Uterus (tissue), 4 donors: Measurements from ENCODE around the gene CAMK2A. TPM values are rescaled to one million over a fixed set of nuclear protein-coding genes. Genes with fewer than 3 reads are reported as not detected.

Experiments used
- DNase-seq, 2 donors: peaks; one replicate each; pipeline ENCODE4 v3.0.0-alpha.2; 2019 to 2020
- H3K27ac ChIP-seq, 2 donors: fragments of 200-600 bp; sonication (generic); 1 replicate in 1 of 2; 2 replicates in 1 of 2; pipeline ENCODE4 v1.5.1; 2016 to 2018
- H3K27me3 ChIP-seq, 2 donors: fragments of 200-600 bp; sonication (generic); one replicate each; pipeline ENCODE4 v1.5.1; 2018 to 2019; ENCODE audit warnings: control low read depth in 1 of 2
- H3K36me3 ChIP-seq, 2 donors: fragments of 200-600 bp; sonication (generic); one replicate each; pipeline ENCODE4 v1.5.1; 2019; ENCODE audit warnings: control low read depth in 1 of 2
- H3K4me1 ChIP-seq, 2 donors: fragments of 200-600 bp; sonication (generic); one replicate each; pipeline ENCODE4 v1.5.1; 2018 to 2019; ENCODE audit warnings: control low read depth in 1 of 2
- H3K4me3 ChIP-seq, 2 donors: fragments of 200-600 bp; sonication (generic); 1 replicate in 1 of 2; 2 replicates in 1 of 2; pipeline ENCODE4 v1.5.1; 2018 to 2019; ENCODE audit warnings: mild to moderate bottlenecking in 1 of 2
- H3K9me3 ChIP-seq, 2 donors: fragments of 200-600 bp; sonication (generic); one replicate each; pipeline ENCODE4 v1.5.1; 2019; ENCODE audit warnings: control low read depth in 1 of 2
- POLR2A ChIP-seq, 2 donors: fragments of 450-650 bp; IDR thresholded peaks; one replicate each; pipeline ENCODE4 v1.6.1; 2016; ENCODE audit warnings: antibody characterized with exemption in 2 of 2, mild to moderate bottlenecking in 1 of 2, moderate library complexity in 1 of 2
- intact Hi-C: fragments of 100-400 bp; cut with DNase I; formaldehyde crosslinking; loops from one replicate; pipeline ENCODE4 v1.15.1; 2023; ENCODE audit warnings: low total_unique reads
- total RNA-seq, 4 donors: library from RNA; depleted of rRNA in 3 of 4; stranded (reverse); fragments of >200 nt in 3 of 4; gene quantifications; one replicate each; pipeline versions ENCODE4 v1.1.0 to v1.2.4, GENCODE V29; 2014 to 2023
- TF ChIP-seq, protein P1 (sequence below), 4 experiments: fragments of 200-600 bp in 2 of 4; fragments of 450-650 bp in 2 of 4; sonication (generic) in 2 of 4; IDR thresholded peaks; one replicate each; pipeline ENCODE4 v1.5.1; 2016 to 2019; ENCODE audit warnings: antibody characterized with exemption in 4 of 4, mild to moderate bottlenecking in 2 of 4, moderate library complexity in 1 of 4
- donor health status: DM: yes; HTN: yes; CAD: no.

The CAMK2A gene
- total RNA-seq, 4 donors from 2014 or later: under 0.01 to 23.7 (median 4.3) TPM

DNA sequence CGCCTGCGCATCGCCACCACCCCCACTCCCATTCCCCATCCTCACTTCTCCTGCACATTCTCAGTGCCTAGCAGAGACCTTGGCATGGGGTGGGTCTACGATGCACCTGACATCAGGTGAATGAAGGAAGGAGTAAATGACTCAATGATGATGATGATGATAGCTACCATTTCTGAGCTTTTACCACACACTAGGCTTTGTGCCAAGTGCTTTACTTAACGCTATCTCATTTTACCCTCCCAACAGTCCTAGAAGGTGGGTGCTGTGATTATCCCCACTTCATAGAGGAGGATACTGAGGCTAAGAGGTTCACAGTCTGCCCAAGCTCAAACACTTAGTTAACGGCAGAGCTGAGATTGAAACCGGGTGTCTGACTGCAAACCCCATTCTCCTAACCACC, 27.1 kb downstream of the CAMK2A start:
- no peaks in the 10 kb centered on the region for H3K36me3 ChIP-seq
- intact Hi-C loops: no loop called here
- H3K4me1 ChIP-seq: no peaks in the 10 kb centered on the region
- H3K27me3 ChIP-seq: no peaks in the 10 kb centered on the region
- H3K4me3 ChIP-seq: no peak overlapping the region
- H3K9me3 ChIP-seq: no peaks in the 10 kb centered on the region
- TF ChIP-seq, protein P1, sequence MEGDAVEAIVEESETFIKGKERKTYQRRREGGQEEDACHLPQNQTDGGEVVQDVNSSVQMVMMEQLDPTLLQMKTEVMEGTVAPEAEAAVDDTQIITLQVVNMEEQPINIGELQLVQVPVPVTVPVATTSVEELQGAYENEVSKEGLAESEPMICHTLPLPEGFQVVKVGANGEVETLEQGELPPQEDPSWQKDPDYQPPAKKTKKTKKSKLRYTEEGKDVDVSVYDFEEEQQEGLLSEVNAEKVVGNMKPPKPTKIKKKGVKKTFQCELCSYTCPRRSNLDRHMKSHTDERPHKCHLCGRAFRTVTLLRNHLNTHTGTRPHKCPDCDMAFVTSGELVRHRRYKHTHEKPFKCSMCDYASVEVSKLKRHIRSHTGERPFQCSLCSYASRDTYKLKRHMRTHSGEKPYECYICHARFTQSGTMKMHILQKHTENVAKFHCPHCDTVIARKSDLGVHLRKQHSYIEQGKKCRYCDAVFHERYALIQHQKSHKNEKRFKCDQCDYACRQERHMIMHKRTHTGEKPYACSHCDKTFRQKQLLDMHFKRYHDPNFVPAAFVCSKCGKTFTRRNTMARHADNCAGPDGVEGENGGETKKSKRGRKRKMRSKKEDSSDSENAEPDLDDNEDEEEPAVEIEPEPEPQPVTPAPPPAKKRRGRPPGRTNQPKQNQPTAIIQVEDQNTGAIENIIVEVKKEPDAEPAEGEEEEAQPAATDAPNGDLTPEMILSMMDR (IDR thresholded peaks at IDR 0.05): no peak
- TF ChIP-seq POLR2A (IDR thresholded peaks at IDR 0.05): no peak
- no peak for DNase-seq
- no peak overlapping the region for H3K27ac ChIP-seq

DNA sequence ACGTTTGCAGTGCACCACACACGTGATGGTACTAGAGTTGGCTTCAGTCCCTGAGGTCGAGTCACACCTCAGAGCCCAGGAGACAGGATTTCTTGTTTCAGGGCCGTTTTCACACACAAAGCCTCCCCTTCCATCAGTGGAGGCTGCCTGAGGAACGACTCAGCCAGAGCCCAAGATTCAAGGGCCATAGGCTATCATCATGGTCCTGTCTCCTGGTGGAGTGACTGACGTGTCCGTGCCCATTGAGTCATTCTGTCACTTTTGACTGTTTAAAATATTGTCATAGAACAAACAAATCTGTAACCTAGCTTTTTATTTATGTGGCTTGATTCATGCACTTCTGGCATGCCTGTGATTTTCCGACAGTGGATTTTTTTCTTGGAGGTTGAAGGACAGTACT, 28.3 kb downstream of the CAMK2A start:
- Histone ChIP-seq H3K36me3 (no peaks in the 10 kb centered on the region), H3K27me3 (no peaks in the 10 kb centered on the region), H3K4me3 (no peak overlapping the region), H3K4me1 (no peaks in the 10 kb centered on the region), H3K27ac (no peak overlapping the region), H3K9me3 (no peaks in the 10 kb centered on the region)
- intact Hi-C loops: no loop called here
- TF ChIP-seq, protein P1 (IDR thresholded peaks at IDR 0.05): no peak
- TF ChIP-seq POLR2A (IDR thresholded peaks at IDR 0.05): no peak
- no peak for DNase-seq

DNA sequence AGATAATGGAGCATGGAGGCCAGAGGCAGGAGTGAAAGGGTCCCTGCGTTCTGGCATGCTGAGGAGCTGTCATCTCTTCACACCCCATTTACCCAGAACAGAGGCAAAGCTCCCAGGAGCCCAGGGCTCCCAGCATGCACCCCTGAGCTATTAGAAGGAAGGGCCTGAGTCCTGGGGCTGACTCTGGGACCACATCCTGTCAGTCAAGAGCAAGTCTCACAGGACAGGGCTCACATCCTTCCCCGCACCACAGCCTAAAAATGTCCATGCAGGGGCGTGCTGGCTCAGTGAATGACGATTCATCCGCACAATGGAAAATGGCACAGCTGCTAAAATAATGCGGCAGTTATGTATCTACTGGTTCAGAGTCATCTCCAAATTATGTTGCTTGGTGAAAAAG, 31.4 kb downstream of the CAMK2A start:
- H3K27ac ChIP-seq: no peak overlapping the region
- intact Hi-C loops: no loop called here

DNA sequence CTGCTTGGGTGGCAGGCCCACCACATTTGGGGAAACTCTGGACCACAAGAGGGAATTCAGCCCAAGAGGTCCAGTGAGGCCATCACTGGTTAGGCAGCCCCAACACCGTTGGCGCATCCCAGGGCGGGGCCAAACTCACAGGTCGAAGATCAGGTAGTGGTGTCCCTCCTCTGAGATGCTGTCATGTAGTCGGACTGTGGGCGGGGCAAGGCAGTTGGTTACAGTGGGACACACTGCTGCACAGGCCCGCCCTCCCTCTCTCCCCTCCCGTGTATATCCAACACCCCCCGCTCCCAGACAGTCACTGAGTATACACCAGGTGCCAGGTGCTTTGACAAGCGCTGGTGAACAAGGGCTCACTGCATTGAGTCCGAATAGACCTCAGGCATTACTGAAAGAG, 32.1 kb downstream of the CAMK2A start:
- H3K9me3 ChIP-seq: no peaks in the 10 kb centered on the region
- H3K4me3 ChIP-seq: no peak overlapping the region
- no peaks in the 10 kb centered on the region for H3K4me1 ChIP-seq
- H3K36me3 ChIP-seq: no peaks in the 10 kb centered on the region
- no peak overlapping the region for H3K27ac ChIP-seq
- intact Hi-C loops: no loop called here
- TF ChIP-seq POLR2A (IDR thresholded peaks at IDR 0.05): no peak
- TF ChIP-seq, protein P1 (IDR thresholded peaks at IDR 0.05): no peak
- DNase-seq: no peak
- H3K27me3 ChIP-seq: no peaks in the 10 kb centered on the region

More for the DNA sequence above, 31.4 kb downstream of the CAMK2A start:
- Histone ChIP-seq H3K36me3 (no peaks in the 10 kb centered on the region), H3K9me3 (no peaks in the 10 kb centered on the region), H3K27me3 (no peaks in the 10 kb centered on the region), H3K4me3 (no peak overlapping the region), H3K4me1 (no peaks in the 10 kb centered on the region)
- no peak for TF ChIP-seq POLR2A (IDR thresholded peaks at IDR 0.05)
- TF ChIP-seq, protein P1 (IDR thresholded peaks at IDR 0.05): no peak
- no peak for DNase-seq

DNA sequence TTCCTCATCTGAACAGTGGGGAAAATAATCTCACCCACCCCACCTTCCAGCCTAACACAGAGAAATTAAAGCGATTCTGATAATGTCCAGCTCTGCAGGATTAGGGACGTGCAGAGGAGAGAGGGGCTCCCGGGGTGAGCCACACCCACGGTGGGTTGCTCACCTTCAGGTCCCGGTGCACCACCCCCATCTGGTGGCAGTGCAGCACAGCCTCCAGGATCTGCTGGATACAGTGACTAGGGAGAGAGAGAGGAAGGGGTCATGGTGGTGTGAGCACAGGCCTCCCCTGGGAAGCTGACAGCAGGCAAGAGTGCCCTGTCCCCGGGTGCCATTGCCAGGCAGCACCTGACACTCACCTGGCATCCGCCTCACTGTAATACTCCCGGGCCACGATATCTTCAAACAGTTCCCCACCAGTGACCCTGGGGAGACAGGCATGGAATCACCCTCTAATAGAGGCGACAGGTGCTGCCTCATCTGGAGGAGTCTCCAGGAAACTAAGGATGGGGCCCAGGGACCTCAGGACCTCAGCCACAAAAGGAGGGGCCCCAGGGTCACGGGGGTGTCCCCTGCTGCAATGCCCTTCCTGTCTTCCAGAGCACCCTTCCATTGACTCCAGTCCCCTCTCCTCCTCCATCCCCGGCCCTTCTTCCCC, 33.0 kb downstream of the CAMK2A start:
- TF ChIP-seq POLR2A (IDR thresholded peaks at IDR 0.05): no peak
- TF ChIP-seq, protein P1 (IDR thresholded peaks at IDR 0.05): no peak
- H3K36me3 ChIP-seq: no peaks in the 10 kb centered on the region
- no peak for DNase-seq
- H3K9me3 ChIP-seq: no peaks in the 10 kb centered on the region
- no peaks in the 10 kb centered on the region for H3K4me1 ChIP-seq
- H3K27ac ChIP-seq: no peak overlapping the region
- intact Hi-C loops: no loop called here
- no peaks in the 10 kb centered on the region for H3K27me3 ChIP-seq
- H3K4me3 ChIP-seq: no peak overlapping the region
